ENCODE results near the gene KLHDC2. TPM values are rescaled to one million over a fixed set of nuclear protein-coding genes. Genes with fewer than 3 reads are reported as not detected.
A peak's percentile ranks its signal among the peaks of the same experiment; 100 is the strongest.
"Not testable (repeated sequence)": the region's sequence is repeated elsewhere in the genome, so short reads cannot be mapped to it uniquely, and the experiment has no call there.

Gene KLHDC2, protein sequence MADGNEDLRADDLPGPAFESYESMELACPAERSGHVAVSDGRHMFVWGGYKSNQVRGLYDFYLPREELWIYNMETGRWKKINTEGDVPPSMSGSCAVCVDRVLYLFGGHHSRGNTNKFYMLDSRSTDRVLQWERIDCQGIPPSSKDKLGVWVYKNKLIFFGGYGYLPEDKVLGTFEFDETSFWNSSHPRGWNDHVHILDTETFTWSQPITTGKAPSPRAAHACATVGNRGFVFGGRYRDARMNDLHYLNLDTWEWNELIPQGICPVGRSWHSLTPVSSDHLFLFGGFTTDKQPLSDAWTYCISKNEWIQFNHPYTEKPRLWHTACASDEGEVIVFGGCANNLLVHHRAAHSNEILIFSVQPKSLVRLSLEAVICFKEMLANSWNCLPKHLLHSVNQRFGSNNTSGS
- total RNA-seq: 79.9 and 80.0 TPM in 2 replicates
- long read RNA-seq, full-length matches to known transcripts: 30 of 41 reads
- long read RNA-seq, partial matches to known transcripts: 2 of 41 reads
- long read RNA-seq, other reads (novel, unspliced or antisense): 9 of 41 reads

DNA sequence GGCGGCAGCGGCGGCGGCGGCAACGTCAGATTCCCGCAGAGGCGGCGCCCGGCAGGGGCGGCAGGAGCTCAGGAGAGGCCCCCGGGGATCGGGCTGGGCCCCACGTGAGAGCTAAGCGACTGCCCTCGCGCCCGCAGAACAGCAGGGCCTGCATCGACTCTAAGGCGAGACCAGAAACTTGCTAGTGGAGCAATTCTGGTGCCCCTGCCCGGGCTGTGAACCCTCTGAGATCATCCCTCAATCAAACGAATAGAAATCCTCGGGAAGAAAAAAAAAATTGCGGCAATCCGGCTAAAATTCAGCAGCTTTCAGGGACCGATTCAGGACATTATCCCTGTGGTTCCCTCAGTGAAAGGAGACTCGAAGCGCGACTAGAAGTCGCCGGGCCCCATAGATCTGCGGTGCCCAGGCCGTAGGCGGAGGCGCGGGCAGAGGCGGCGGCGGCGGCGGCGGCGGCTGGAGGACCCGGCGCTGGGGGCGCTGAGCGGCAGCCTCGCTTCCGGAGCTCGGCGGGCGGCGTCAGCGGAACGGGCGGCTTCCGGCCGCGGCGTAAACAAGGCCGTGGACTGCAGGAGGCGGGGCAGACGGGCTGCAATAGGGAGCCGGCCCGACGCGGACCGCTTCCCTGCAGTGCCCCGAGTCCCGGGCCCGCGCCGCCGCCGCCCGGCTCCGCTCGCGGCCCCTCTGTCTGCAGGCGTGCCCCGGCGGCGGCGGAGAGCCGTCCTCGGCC lies at the start of gene KLHDC2:
TSS of gene KLHDC2 (plus strand) at position 583 of the 730 bp plus-strand sequence. CDS start 316 bp downstream, outside the sequence.
- H3K27ac Mint-ChIP-seq: peak within 1 kb of the TSS; percentile 100
- H3K4me3 Mint-ChIP-seq (ENCODE audit: low read depth): peak within 1 kb of the TSS; percentile 99
- H3K4me1 Mint-ChIP-seq (ENCODE audit: low read depth): peaks cover 32% of the 10 kb centered on the region
- DNase-seq (ENCODE audit: low spot score, unreplicated experiment): peak; percentile 69
- TF ChIP-seq, protein P1, sequence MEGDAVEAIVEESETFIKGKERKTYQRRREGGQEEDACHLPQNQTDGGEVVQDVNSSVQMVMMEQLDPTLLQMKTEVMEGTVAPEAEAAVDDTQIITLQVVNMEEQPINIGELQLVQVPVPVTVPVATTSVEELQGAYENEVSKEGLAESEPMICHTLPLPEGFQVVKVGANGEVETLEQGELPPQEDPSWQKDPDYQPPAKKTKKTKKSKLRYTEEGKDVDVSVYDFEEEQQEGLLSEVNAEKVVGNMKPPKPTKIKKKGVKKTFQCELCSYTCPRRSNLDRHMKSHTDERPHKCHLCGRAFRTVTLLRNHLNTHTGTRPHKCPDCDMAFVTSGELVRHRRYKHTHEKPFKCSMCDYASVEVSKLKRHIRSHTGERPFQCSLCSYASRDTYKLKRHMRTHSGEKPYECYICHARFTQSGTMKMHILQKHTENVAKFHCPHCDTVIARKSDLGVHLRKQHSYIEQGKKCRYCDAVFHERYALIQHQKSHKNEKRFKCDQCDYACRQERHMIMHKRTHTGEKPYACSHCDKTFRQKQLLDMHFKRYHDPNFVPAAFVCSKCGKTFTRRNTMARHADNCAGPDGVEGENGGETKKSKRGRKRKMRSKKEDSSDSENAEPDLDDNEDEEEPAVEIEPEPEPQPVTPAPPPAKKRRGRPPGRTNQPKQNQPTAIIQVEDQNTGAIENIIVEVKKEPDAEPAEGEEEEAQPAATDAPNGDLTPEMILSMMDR (IDR thresholded peaks at IDR 0.05; ENCODE audit: unreplicated experiment): peak; percentile 45
- H3K9me3 Mint-ChIP-seq (ENCODE audit: low read depth): no peaks in the 10 kb centered on the region
- no peaks in the 10 kb centered on the region for H3K27me3 Mint-ChIP-seq
- peaks cover 2% of the 10 kb centered on the region for H3K36me3 Mint-ChIP-seq (ENCODE audit: insufficient read depth)

DNA sequence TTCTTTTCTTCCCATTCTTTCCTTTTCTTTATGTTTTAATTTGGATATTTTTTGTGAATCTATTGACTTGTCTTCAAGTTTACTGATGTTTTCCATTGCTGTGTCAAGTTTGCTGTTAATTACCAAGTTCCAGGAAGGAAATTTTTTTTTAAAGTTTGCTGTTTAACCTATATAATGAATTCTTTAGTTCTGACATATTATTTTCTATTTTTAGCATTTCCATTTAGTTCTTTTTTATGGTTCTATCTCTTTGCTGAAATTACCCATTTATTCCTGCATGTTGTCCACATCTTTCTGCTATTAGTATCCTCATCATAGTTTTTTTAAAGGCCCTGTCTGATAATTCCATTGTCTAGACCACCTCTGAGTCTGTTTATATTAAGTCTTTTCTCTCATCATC lies 47.2 kb upstream of the KLHDC2 start:
- no peak overlapping the region for H3K4me3 Mint-ChIP-seq (ENCODE audit: low read depth)
- TF ChIP-seq, protein P1 (IDR thresholded peaks at IDR 0.05; ENCODE audit: unreplicated experiment): no peak
- no peaks in the 10 kb centered on the region for H3K9me3 Mint-ChIP-seq (ENCODE audit: low read depth)
- DNase-seq (ENCODE audit: low spot score, unreplicated experiment): no peak
- no peaks in the 10 kb centered on the region for H3K27me3 Mint-ChIP-seq
- no peak overlapping the region for H3K27ac Mint-ChIP-seq
- no peaks in the 10 kb centered on the region for H3K4me1 Mint-ChIP-seq (ENCODE audit: low read depth)
- no peaks in the 10 kb centered on the region for H3K36me3 Mint-ChIP-seq (ENCODE audit: insufficient read depth)

DNA sequence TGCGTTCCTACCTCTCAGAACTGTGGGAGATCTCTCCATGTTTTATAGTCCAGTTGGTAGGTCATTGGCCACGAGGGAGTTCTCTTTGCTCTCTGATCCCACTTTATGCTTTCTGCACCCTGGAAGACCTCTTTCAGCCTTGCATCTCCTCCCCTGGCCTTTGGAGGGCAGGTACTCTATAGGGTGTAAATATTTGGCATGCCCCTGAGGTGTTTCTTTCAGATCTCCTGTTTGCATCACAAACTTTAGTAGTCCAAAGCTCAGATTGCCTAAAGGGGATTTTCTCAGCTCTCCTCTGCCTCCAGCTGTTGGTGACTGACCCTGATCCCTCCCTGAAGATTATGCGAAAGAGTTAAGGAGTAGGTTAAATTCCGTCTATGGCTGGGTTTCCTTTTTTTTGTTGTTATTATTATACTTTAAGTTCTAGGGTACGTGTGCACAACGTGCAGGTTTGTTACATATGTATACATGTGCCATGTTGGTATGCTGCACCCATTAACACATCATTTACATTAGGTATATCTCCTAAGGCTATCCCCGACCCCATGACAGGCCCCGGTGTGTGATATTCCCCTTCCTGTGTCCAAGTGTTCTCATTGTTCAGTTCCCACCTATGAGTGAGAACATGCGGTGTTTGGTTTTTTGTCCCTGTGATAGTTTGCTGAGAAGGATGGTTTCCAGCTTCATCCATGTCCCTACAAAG lies 46.1 kb upstream of the KLHDC2 start:
- DNase-seq (ENCODE audit: low spot score, unreplicated experiment); H3K9me3 Mint-ChIP-seq (ENCODE audit: low read depth); H3K27me3 Mint-ChIP-seq; H3K4me1 Mint-ChIP-seq (ENCODE audit: low read depth); H3K4me3 Mint-ChIP-seq (ENCODE audit: low read depth); H3K36me3 Mint-ChIP-seq (ENCODE audit: insufficient read depth); H3K27ac Mint-ChIP-seq: not testable (repeated sequence)

DNA sequence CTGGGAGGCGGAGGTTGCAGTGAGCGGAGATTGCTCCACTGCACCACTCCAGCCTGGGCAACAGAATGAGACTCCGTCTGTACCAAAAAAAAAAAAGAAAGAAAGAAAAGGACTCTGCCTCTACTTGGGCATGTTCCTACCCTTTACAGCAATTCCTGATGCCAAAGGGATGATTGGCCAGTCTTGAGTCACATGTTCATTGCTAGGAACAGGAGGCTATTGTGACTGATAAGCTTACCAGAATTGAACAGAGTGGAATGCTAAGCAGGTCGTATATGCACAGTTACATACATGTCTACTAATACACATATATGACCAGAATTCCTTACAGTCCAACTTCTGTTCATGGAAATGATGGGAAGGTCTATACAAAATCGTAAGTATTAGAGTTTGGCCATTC lies 40.8 kb upstream of the KLHDC2 start:
- Mint-ChIP-seq H3K27me3 (no peaks in the 10 kb centered on the region), H3K4me3 (ENCODE audit: low read depth) (no peak overlapping the region), H3K36me3 (ENCODE audit: insufficient read depth) (no peaks in the 10 kb centered on the region), H3K4me1 (ENCODE audit: low read depth) (no peaks in the 10 kb centered on the region), H3K9me3 (ENCODE audit: low read depth) (no peaks in the 10 kb centered on the region), H3K27ac (no peak overlapping the region)
- TF ChIP-seq, protein P1 (IDR thresholded peaks at IDR 0.05; ENCODE audit: unreplicated experiment): no peak
- DNase-seq (ENCODE audit: low spot score, unreplicated experiment): no peak

DNA sequence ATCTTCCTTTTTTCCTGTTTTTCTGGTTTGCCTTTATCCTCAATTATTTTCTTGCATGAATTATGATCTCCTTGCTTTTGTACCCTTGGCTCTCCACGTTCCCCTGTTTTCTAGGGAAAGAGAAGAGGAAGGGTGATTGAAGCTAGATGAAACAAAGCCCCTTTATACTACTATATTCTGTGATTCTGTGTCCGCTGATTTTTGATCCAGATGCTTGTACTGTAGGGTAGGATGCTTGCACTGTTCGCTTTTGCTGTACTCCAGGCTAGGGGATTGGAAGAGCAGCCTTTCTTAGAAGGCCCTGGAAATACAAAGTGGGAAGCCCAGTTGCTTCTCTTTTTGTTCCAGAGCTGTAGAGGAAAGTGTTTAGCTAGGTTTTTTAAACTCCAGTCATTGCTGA lies 35.1 kb upstream of the KLHDC2 start:
- Mint-ChIP-seq H3K27me3 (no peaks in the 10 kb centered on the region), H3K9me3 (ENCODE audit: low read depth) (no peaks in the 10 kb centered on the region), H3K4me1 (ENCODE audit: low read depth) (no peaks in the 10 kb centered on the region), H3K4me3 (ENCODE audit: low read depth) (no peak overlapping the region), H3K27ac (no peak overlapping the region), H3K36me3 (ENCODE audit: insufficient read depth) (no peaks in the 10 kb centered on the region)
- no peak for DNase-seq (ENCODE audit: low spot score, unreplicated experiment)
- TF ChIP-seq, protein P1 (IDR thresholded peaks at IDR 0.05; ENCODE audit: unreplicated experiment): no peak

Measured in progenitor cell of endocrine pancreas (in vitro differentiated cells).